ENCODE measurements around the gene SLC8A1. TPM values are rescaled to one million over a fixed set of nuclear protein-coding genes. Genes with fewer than 3 reads are reported as not detected.

Gene SLC8A1
- total RNA-seq, 1 experiment from 2014 or later: 1.7 TPM

DNA sequence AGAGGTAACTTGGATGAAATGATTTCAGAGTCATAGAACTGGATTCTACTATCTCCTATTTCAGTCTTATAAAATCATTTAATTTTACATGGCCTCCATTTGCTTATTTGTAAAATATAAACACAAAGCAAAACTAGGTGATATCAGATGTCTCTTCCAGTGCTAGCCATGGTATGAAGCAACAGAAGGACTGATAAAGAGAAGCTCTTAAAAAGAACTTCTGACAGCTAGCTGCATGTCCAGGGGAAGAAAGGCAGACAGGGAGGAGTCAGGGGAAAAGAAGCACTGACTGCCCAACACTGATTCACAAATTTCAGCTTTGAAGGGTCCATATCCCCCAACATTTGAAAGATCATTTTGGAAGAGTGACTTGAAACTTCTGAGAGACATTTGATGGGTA, 6.4 kb downstream of the SLC8A1 start:
- H2BK5ac ChIP-seq (ENCODE audit: insufficient read length, low read length): no peak overlapping the region
- no peaks in the 10 kb centered on the region for H3K79me2 ChIP-seq (ENCODE audit: insufficient read depth, low read length)
- no peaks in the 10 kb centered on the region for H4K20me1 ChIP-seq (ENCODE audit: control insufficient read depth, insufficient read depth, insufficient read length)
- no peak overlapping the region for H3K56ac ChIP-seq (ENCODE audit: insufficient read length, low read depth, low read length)
- H3K27ac Mint-ChIP-seq: no peak overlapping the region
- H2AK5ac ChIP-seq (ENCODE audit: insufficient read length, low read length): no peak overlapping the region
- H3K23ac ChIP-seq (ENCODE audit: insufficient read length, low read depth, low read length): no peak overlapping the region
- no peaks in the 10 kb centered on the region for H3K9me3 Mint-ChIP-seq
- H4K91ac ChIP-seq (ENCODE audit: insufficient read length, low read depth, low read length): no peak overlapping the region
- H3K27me3 ChIP-seq (ENCODE audit: insufficient read depth, low read length): no peaks in the 10 kb centered on the region; the same call in 1 of the 2 replicates
- peaks cover 12 to 14% of the 10 kb centered on the region in 2 experiments for H3K4me1 Mint-ChIP-seq
- DNase-seq: no peak
- no peak overlapping the region for H3K27ac ChIP-seq (ENCODE audit: insufficient read length, low read depth, low read length)
- H3K9me3 ChIP-seq (ENCODE audit: control insufficient read depth, low read depth, low read length): no peaks in the 10 kb centered on the region
- peaks cover 12% of the 10 kb centered on the region for H3K27me3 Mint-ChIP-seq (ENCODE audit: low read depth)
- no peak overlapping the region for H4K5ac ChIP-seq (ENCODE audit: insufficient read length, low read depth, low read length)
- H4K8ac ChIP-seq (replicated peaks; ENCODE audit: insufficient read length, low read depth, low read length): no peak overlapping the region
- H3K18ac ChIP-seq (ENCODE audit: insufficient read length, low read depth, low read length): no peak overlapping the region
- H2BK120ac ChIP-seq (ENCODE audit: low read depth, low read length, poor library complexity, severe bottlenecking): no peak overlapping the region
- no peak overlapping the region for H3K4me2 ChIP-seq (ENCODE audit: insufficient read depth, insufficient read length, low read length)
- H3K9ac ChIP-seq (ENCODE audit: extremely low read depth, insufficient read length, low read length): no peak overlapping the region
- TF ChIP-seq, protein P1, sequence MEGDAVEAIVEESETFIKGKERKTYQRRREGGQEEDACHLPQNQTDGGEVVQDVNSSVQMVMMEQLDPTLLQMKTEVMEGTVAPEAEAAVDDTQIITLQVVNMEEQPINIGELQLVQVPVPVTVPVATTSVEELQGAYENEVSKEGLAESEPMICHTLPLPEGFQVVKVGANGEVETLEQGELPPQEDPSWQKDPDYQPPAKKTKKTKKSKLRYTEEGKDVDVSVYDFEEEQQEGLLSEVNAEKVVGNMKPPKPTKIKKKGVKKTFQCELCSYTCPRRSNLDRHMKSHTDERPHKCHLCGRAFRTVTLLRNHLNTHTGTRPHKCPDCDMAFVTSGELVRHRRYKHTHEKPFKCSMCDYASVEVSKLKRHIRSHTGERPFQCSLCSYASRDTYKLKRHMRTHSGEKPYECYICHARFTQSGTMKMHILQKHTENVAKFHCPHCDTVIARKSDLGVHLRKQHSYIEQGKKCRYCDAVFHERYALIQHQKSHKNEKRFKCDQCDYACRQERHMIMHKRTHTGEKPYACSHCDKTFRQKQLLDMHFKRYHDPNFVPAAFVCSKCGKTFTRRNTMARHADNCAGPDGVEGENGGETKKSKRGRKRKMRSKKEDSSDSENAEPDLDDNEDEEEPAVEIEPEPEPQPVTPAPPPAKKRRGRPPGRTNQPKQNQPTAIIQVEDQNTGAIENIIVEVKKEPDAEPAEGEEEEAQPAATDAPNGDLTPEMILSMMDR (conservative IDR thresholded peaks at IDR 0.05): no peak
- H3T11ph ChIP-seq (ENCODE audit: low read length): no peak overlapping the region
- no peak overlapping the region for H3K4me3 Mint-ChIP-seq
- H3K36me3 Mint-ChIP-seq (ENCODE audit: insufficient read depth in 1 of 3, low read depth in 3 of 3): no peaks in the 10 kb centered on the region
- H3K23me2 ChIP-seq (ENCODE audit: insufficient read length, low read depth, low read length, poor library complexity, severe bottlenecking): no peaks in the 10 kb centered on the region
- no peaks in the 10 kb centered on the region for H3K79me1 ChIP-seq (ENCODE audit: insufficient read depth, low read depth, low read length, poor library complexity, severe bottlenecking)
- no peak overlapping the region for H2BK12ac ChIP-seq (ENCODE audit: insufficient read length, low read depth, low read length)
- H3K14ac ChIP-seq (ENCODE audit: insufficient read depth, low read length): no peak overlapping the region
- no peak overlapping the region for H2AFZ ChIP-seq (ENCODE audit: low read length)
- no peak overlapping the region for H2BK15ac ChIP-seq (ENCODE audit: low read depth, low read length)
- no peak overlapping the region for H3K4ac ChIP-seq (ENCODE audit: low read depth, low read length)
- no peak overlapping the region for H2BK20ac ChIP-seq (ENCODE audit: low read depth, low read length, poor library complexity, severe bottlenecking)
- H3K4me1 ChIP-seq (ENCODE audit: insufficient read depth, low read length): no peaks in the 10 kb centered on the region; the same call in 1 of the 2 replicates

All from H9 (cell line).